GM21576 (cell line): Measurements from ENCODE around the gene CCDC106.

Source experiments
- ATAC-seq: cut with Tn5 transposase; IDR thresholded peaks from one replicate; pipeline ENCODE4 v1.9.1; 2021; ENCODE audit warnings: mild to moderate bottlenecking, moderate library complexity; ENCODE audit not compliant: unreplicated experiment

CCDC106 gene

GRCh38 chr19:55694241-55694655 lies 46.2 kb downstream of the CCDC106 start:
- ATAC-seq = no peak

GRCh38 chr19:55694656-55695491 lies 46.9 kb downstream of the CCDC106 start:
- ATAC-seq = no peak

GRCh38 chr19:55695511-55696290 lies 47.7 kb downstream of the CCDC106 start:
- ATAC-seq = no peak

- ATAC-seq = no peak
Measured at GRCh38 chr19:55696301-55697068, 48.5 kb downstream of the CCDC106 start.

GRCh38 chr19:55697069-55697440 lies 49.0 kb downstream of the CCDC106 start:
- ATAC-seq = no peak

GRCh38 chr19:55697698-55698097 lies 49.7 kb downstream of the CCDC106 start:
- ATAC-seq = no peak

GRCh38 chr19:55698256-55698655 lies 50.2 kb downstream of the CCDC106 start:
- ATAC-seq = no peak

- no peak for ATAC-seq
Measured at GRCh38 chr19:55699221-55699620, 51.2 kb downstream of the CCDC106 start.

- ATAC-seq = no peak
Measured at GRCh38 chr19:55700813-55701212, 52.8 kb downstream of the CCDC106 start.

GRCh38 chr19:55702131-55702627 lies 54.2 kb downstream of the CCDC106 start:
- ATAC-seq = no peak
